ENCODE data around the gene ARID1B.

The ARID1B gene

GRCh38 chr6:157065366-157065765 lies 288.2 kb downstream of the ARID1B start:
- no peak for DNase-seq (ENCODE audit: low read depth)
- Histone ChIP-seq H3K4me3 (ENCODE audit: low read length) (no peak overlapping the region), H3K9ac (ENCODE audit: low read length) (no peak overlapping the region), H3K36me3 (ENCODE audit: control insufficient read depth, insufficient read depth, low read length, severe bottlenecking) (no peaks in the 10 kb centered on the region), H3K4me1 (ENCODE audit: control insufficient read depth, insufficient read depth, low read length) (peaks cover 4% of the 10 kb centered on the region), H3K9me3 (ENCODE audit: control insufficient read depth, low read length) (no peaks in the 10 kb centered on the region), H3K27me3 (replicated peaks; ENCODE audit: control insufficient read depth, insufficient read depth, low read length) (no peaks in the 10 kb centered on the region)

GRCh38 chr6:157066781-157067491 lies 289.8 kb downstream of the ARID1B start:
- Histone ChIP-seq H3K9me3 (ENCODE audit: control insufficient read depth, low read length) (no peaks in the 10 kb centered on the region), H3K36me3 (ENCODE audit: control insufficient read depth, insufficient read depth, low read length, severe bottlenecking) (no peaks in the 10 kb centered on the region), H3K4me1 (ENCODE audit: control insufficient read depth, insufficient read depth, low read length) (peaks cover 8% of the 10 kb centered on the region), H3K27me3 (replicated peaks; ENCODE audit: control insufficient read depth, insufficient read depth, low read length) (no peaks in the 10 kb centered on the region), H3K4me3 (ENCODE audit: low read length) (no peak overlapping the region), H3K9ac (ENCODE audit: low read length) (no peak overlapping the region)
- DNase-seq (ENCODE audit: low read depth), result no peak

GRCh38 chr6:157067507-157067906 lies 290.3 kb downstream of the ARID1B start:
- no peak overlapping the region for H3K9ac ChIP-seq (ENCODE audit: low read length)
- no peaks in the 10 kb centered on the region for H3K9me3 ChIP-seq (ENCODE audit: control insufficient read depth, low read length)
- H3K4me1 ChIP-seq (ENCODE audit: control insufficient read depth, insufficient read depth, low read length), result peaks cover 8% of the 10 kb centered on the region
- DNase-seq (ENCODE audit: low read depth), result no peak
- no peaks in the 10 kb centered on the region for H3K36me3 ChIP-seq (ENCODE audit: control insufficient read depth, insufficient read depth, low read length, severe bottlenecking)
- H3K4me3 ChIP-seq (ENCODE audit: low read length), result no peak overlapping the region
- no peaks in the 10 kb centered on the region for H3K27me3 ChIP-seq (replicated peaks; ENCODE audit: control insufficient read depth, insufficient read depth, low read length)

GRCh38 chr6:157068691-157069324 lies 291.6 kb downstream of the ARID1B start:
- Histone ChIP-seq H3K36me3 (ENCODE audit: control insufficient read depth, insufficient read depth, low read length, severe bottlenecking) (peaks cover 4% of the 10 kb centered on the region), H3K9me3 (ENCODE audit: control insufficient read depth, low read length) (no peaks in the 10 kb centered on the region), H3K27me3 (replicated peaks; ENCODE audit: control insufficient read depth, insufficient read depth, low read length) (no peaks in the 10 kb centered on the region), H3K9ac (ENCODE audit: low read length) (no peak overlapping the region), H3K4me3 (ENCODE audit: low read length) (no peak overlapping the region), H3K4me1 (ENCODE audit: control insufficient read depth, insufficient read depth, low read length) (peaks cover 8% of the 10 kb centered on the region)
- peak; percentile 19 for DNase-seq (ENCODE audit: low read depth)

- peaks cover 4% of the 10 kb centered on the region for H3K36me3 ChIP-seq (ENCODE audit: control insufficient read depth, insufficient read depth, low read length, severe bottlenecking)
- no peak overlapping the region for H3K9ac ChIP-seq (ENCODE audit: low read length)
- peaks cover 8% of the 10 kb centered on the region for H3K4me1 ChIP-seq (ENCODE audit: control insufficient read depth, insufficient read depth, low read length)
- no peak for DNase-seq (ENCODE audit: low read depth)
- no peaks in the 10 kb centered on the region for H3K27me3 ChIP-seq (replicated peaks; ENCODE audit: control insufficient read depth, insufficient read depth, low read length)
- H3K4me3 ChIP-seq (ENCODE audit: low read length), result no peak overlapping the region
- H3K9me3 ChIP-seq (ENCODE audit: control insufficient read depth, low read length), result no peaks in the 10 kb centered on the region
These were observed 292.4 kb downstream of the ARID1B start for GRCh38 chr6:157069585-157069984.

- no peak overlapping the region for H3K9ac ChIP-seq (ENCODE audit: low read length)
- H3K27me3 ChIP-seq (replicated peaks; ENCODE audit: control insufficient read depth, insufficient read depth, low read length), result no peaks in the 10 kb centered on the region
- DNase-seq (ENCODE audit: low read depth), result peak; percentile 56
- peaks cover 4% of the 10 kb centered on the region for H3K36me3 ChIP-seq (ENCODE audit: control insufficient read depth, insufficient read depth, low read length, severe bottlenecking)
- H3K4me3 ChIP-seq (ENCODE audit: low read length), result no peak overlapping the region
- H3K4me1 ChIP-seq (ENCODE audit: control insufficient read depth, insufficient read depth, low read length), result peaks cover 8% of the 10 kb centered on the region
- no peaks in the 10 kb centered on the region for H3K9me3 ChIP-seq (ENCODE audit: control insufficient read depth, low read length)
These were observed 293.4 kb downstream of the ARID1B start for GRCh38 chr6:157070403-157071107.

- H3K4me3 ChIP-seq (ENCODE audit: low read length), result no peak overlapping the region
These were observed 294.9 kb downstream of the ARID1B start for GRCh38 chr6:157072128-157072527.

GRCh38 chr6:157073596-157073995 lies 296.4 kb downstream of the ARID1B start:
- Histone ChIP-seq H3K4me1 (ENCODE audit: control insufficient read depth, insufficient read depth, low read length) (peaks cover 8% of the 10 kb centered on the region), H3K27me3 (replicated peaks; ENCODE audit: control insufficient read depth, insufficient read depth, low read length) (no peaks in the 10 kb centered on the region), H3K9me3 (ENCODE audit: control insufficient read depth, low read length) (no peaks in the 10 kb centered on the region), H3K4me3 (ENCODE audit: low read length) (no peak overlapping the region), H3K9ac (ENCODE audit: low read length) (no peak overlapping the region), H3K36me3 (ENCODE audit: control insufficient read depth, insufficient read depth, low read length, severe bottlenecking) (peaks cover 4% of the 10 kb centered on the region)
- no peak for DNase-seq (ENCODE audit: low read depth)

More at GRCh38 chr6:157072128-157072527, 294.9 kb downstream of the ARID1B start:
- H3K27me3 ChIP-seq (replicated peaks; ENCODE audit: control insufficient read depth, insufficient read depth, low read length), result no peaks in the 10 kb centered on the region
- H3K9ac ChIP-seq (ENCODE audit: low read length), result no peak overlapping the region
- DNase-seq (ENCODE audit: low read depth), result no peak
- no peaks in the 10 kb centered on the region for H3K9me3 ChIP-seq (ENCODE audit: control insufficient read depth, low read length)
- peaks cover 4% of the 10 kb centered on the region for H3K36me3 ChIP-seq (ENCODE audit: control insufficient read depth, insufficient read depth, low read length, severe bottlenecking)
- peaks cover 8% of the 10 kb centered on the region for H3K4me1 ChIP-seq (ENCODE audit: control insufficient read depth, insufficient read depth, low read length)

GRCh38 chr6:157074969-157075368 lies 297.8 kb downstream of the ARID1B start:
- Histone ChIP-seq H3K27me3 (replicated peaks; ENCODE audit: control insufficient read depth, insufficient read depth, low read length) (no peaks in the 10 kb centered on the region), H3K9me3 (ENCODE audit: control insufficient read depth, low read length) (no peaks in the 10 kb centered on the region), H3K36me3 (ENCODE audit: control insufficient read depth, insufficient read depth, low read length, severe bottlenecking) (peaks cover 4% of the 10 kb centered on the region), H3K4me3 (ENCODE audit: low read length) (no peak overlapping the region), H3K9ac (ENCODE audit: low read length) (no peak overlapping the region), H3K4me1 (ENCODE audit: control insufficient read depth, insufficient read depth, low read length) (peaks cover 5% of the 10 kb centered on the region)
- DNase-seq (ENCODE audit: low read depth), result no peak

GRCh38 chr6:157075549-157076450 lies 298.6 kb downstream of the ARID1B start:
- Histone ChIP-seq H3K27me3 (replicated peaks; ENCODE audit: control insufficient read depth, insufficient read depth, low read length) (no peaks in the 10 kb centered on the region), H3K9me3 (ENCODE audit: control insufficient read depth, low read length) (no peaks in the 10 kb centered on the region), H3K4me1 (ENCODE audit: control insufficient read depth, insufficient read depth, low read length) (peaks cover 1% of the 10 kb centered on the region), H3K9ac (ENCODE audit: low read length) (no peak overlapping the region), H3K36me3 (ENCODE audit: control insufficient read depth, insufficient read depth, low read length, severe bottlenecking) (peaks cover 4% of the 10 kb centered on the region), H3K4me3 (ENCODE audit: low read length) (no peak overlapping the region)
- no peak for DNase-seq (ENCODE audit: low read depth)

- no peak for DNase-seq (ENCODE audit: low read depth)
- Histone ChIP-seq H3K4me3 (ENCODE audit: low read length) (no peak overlapping the region), H3K27me3 (replicated peaks; ENCODE audit: control insufficient read depth, insufficient read depth, low read length) (no peaks in the 10 kb centered on the region), H3K4me1 (ENCODE audit: control insufficient read depth, insufficient read depth, low read length) (no peaks in the 10 kb centered on the region), H3K9me3 (ENCODE audit: control insufficient read depth, low read length) (no peaks in the 10 kb centered on the region), H3K9ac (ENCODE audit: low read length) (no peak overlapping the region), H3K36me3 (ENCODE audit: control insufficient read depth, insufficient read depth, low read length, severe bottlenecking) (peaks cover 4% of the 10 kb centered on the region)
These were observed 299.3 kb downstream of the ARID1B start for GRCh38 chr6:157076451-157076822.
